ENCODE measurements around the gene HERPUD2. TPM values are rescaled to one million over a fixed set of nuclear protein-coding genes. Genes with fewer than 3 reads are reported as not detected.
"Not testable (repeated sequence)": the region's sequence is repeated elsewhere in the genome, so short reads cannot be mapped to it uniquely, and the experiment has no call there.

The HERPUD2 gene
- total and polyA plus RNA-seq, 7 experiments from 2014 or later = 38.1 to 92.6 (median 68.7) TPM

DNA sequence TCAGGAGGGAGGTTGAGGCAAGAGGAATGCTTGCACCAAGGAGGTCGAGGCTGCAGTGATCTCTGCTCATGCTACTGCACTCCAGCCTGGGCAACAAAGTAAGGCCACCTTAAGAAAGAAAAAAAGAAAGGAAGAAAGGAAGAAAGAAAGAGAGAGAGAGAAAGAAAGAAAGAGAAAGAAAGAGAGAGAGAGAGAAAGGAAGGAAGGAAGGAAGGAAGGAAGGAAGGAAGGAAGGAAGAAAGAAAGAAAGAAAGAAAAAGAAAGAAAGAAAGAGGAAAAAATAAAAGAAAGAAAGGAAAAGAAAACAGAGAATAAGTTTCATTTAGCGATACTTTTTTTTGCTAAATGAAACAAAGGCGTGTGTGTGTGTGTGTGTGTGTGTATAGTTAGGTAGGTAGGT, 110.4 kb downstream of the HERPUD2 start:
- H3K4me1 ChIP-seq (ENCODE audit: control insufficient read depth in 2 of 2, insufficient read depth in 2 of 2, low read length in 2 of 2); POLR2A ChIA-PET; CTCF ChIA-PET; intact Hi-C loops (cut with micrococcal nuclease); H3K36me3 Mint-ChIP-seq; ATAC-seq; H3K27ac ChIP-seq (ENCODE audit: low read depth, low read length); H3K4me3 ChIP-seq (ENCODE audit: low read length); H3K4me3 Mint-ChIP-seq; H3K9me3 ChIP-seq (ENCODE audit: control insufficient read depth in 2 of 3, low read length in 3 of 3); H3K27me3 ChIP-seq (ENCODE audit: control insufficient read depth in 2 of 2, insufficient read depth in 2 of 2, low read length in 2 of 2); H3K27ac Mint-ChIP-seq; H3K4me1 Mint-ChIP-seq; DNase-seq; H3K9me3 Mint-ChIP-seq; H3K36me3 ChIP-seq (ENCODE audit: control insufficient read depth in 2 of 3, insufficient read depth in 3 of 3, low read length in 3 of 3): not testable (repeated sequence)
- H3K27me3 Mint-ChIP-seq = peaks cover 0 to 24% (median 6%) of the 10 kb centered on the region in 5 donors

Other genes starting within 250 kb of the HERPUD2 start
- 100 to 1,000 TPM; 174 to 235 (median 193) TPM for gene SEPTIN7, start 105.9 kb upstream of the HERPUD2 start, total RNA-seq
- gene SEPTIN7, start 105.9 kb upstream of the HERPUD2 start, polyA plus RNA-seq = 100 to 1,000 TPM; 405 to 566 TPM

Measured in naive thymus-derived CD4-positive, alpha-beta T cell (primary cell).